ENCODE data around the gene SYNRG.

Gene SYNRG

DNA sequence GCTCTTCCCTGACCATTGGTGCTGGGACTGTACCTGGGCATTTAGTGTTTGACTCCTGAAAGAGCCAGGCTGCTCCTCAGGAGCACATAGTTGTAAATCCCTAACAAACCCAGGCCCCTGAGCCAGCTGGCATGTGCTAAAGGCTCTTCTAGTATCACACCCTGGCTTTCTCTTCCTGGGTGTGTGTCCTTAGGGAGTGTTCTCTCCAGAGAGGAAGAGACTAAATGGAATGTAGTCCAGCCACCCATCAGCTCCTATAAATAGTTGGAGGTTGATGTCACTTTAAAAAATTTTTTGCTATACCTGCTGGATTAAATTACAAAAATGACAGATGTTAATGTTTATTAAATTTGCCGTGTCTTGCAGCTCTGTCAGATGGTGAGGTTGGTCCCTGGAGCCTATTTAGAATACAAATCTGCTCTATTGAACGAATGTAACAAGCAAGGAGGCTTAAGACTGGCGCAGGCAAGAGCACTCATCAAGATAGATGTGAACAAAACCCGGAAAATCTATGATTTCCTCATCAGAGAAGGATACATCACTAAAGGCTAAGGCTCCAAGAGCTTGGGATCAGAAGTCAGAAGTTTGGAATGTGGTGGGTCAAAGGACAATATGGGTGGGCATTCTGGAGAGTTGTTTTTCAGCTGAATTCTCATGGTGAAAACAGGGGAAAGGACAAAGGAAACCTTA lies 132.6 kb downstream of the SYNRG start:
- DNase-seq (ENCODE audit: low spot score), result peak; percentile 79

DNA sequence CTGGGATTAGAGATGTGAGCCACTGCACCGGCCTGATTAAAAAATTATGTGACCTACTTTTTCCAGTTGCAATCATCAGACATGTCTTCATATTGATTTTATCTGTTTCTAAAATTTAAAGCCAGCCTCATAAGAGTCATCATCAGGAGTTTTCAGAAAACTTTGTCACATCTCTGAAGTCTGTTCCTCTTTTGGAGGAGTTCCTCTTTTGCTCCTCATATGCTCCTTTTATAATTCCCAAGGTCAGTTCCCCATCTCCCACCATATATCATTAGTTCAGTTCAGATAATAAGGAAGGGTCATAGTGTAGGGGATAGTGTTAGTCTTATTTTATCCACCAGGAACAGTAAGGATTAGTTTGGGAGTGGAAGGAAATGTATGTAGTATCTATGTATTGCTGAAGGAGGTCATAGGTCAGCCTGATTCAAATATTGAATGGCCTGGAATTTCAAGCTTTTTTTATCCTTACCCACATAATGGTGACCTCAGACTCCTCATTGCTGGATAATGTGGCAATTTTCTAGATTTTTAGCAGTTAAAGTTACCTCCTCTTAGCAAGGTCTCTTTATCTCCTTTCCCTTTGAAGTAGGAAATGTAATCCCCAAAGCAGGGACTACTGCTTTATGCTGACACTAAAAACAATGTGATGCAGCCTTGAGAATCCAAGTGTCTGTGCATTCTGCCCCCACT lies 133.3 kb downstream of the SYNRG start:
- DNase-seq (ENCODE audit: low spot score), result no peak

DNA sequence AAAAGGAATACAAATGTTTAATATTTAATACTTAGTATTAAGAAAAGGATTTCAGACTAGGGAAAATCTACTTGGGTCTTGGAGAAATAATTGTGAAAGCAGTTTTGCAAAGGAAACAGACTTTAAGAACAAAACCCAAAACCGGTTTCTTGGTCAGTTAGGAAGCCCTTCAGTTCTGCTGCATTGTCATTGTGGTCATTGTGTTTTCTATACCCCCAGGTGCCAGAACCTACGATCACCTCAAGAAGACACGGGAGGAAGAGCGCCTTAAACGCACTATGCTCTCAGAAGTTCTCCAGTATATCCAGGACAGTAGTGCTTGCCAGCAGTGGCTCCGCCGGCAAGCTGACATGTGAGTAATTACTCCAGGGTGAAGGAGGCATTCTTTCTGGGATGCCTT lies 139.0 kb downstream of the SYNRG start:
- DNase-seq (ENCODE audit: low spot score), result no peak

DNA sequence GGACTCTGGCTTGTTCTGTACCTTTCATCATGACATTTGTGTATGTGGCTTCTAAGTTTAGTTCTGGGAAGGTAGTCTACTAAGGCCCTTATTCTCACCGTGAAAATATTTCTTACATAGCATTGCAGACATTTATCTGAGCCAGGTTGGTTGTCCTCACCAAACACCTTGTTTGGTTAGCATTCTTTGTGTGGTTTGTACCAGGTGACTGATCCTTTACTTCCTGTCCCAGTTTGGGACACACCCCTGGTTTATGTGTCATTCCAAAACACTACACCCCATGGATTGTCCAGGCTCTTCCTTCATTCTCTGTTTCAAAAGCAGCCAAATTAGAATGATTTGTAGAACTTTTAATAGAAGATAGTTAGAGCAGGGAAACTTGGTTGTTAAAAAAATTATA lies 142.7 kb downstream of the SYNRG start:
- peak; percentile 71 for DNase-seq (ENCODE audit: low spot score)

DNA sequence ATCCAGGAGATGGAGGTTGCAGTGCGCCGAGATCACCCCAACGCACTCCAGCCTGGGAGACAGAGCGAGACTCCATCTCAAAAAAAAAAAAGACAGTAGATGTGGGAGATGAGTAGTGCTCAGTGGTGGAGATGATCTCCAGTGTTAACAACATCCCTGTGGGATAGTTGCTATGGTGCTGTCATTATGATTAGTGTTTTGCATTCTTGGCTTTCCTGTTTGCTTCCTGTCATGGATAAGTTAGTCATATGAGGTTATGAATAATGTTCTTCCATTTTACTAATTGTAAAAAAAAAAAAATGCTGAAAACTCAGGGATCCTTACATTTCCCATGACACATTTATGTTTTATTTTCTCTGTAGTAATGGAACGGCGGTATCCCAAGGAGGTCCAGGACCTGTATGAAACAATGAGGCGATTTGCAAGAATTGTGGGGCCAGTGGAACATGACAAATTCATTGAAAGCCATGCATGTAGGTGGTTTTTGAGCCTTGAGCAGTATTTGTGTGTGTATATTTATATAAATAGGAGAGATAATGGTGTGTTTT lies 144.1 kb downstream of the SYNRG start:
- peak; percentile 66 for DNase-seq (ENCODE audit: low spot score)
